Amniotic epithelial cell (primary cell): ENCODE measurements around the gene ING5.

Experiments
- DNase-seq: peaks from one replicate; pipeline ENCODE4 v3.0.0-alpha.2; 2010; ENCODE audit warnings: low read depth

Gene ING5

DNA sequence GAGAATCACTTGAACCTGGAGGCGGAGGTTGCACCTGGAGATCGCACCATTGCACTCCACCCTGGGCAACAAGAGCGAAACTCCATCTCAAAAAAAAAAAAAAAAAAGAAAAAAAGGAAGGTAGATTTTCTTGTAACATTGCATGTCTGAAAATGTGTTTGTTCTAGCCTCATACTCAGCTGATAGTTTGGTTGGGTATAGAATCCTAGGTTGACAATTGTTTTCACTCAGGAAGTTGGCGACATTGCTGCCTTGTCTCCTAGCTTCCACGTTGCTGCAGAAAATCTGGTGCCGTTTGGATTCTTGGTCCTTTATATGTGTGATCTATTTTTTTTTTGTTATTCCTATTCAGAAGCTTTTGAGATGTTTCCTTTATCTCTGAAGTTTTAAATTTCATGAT lies 4.7 kb downstream of the ING5 start:
- DNase-seq: peak; percentile 10

- no peak for DNase-seq
Observed at GRCh38 chr2:241708879-241709278, 7.0 kb downstream of the ING5 start.

DNA sequence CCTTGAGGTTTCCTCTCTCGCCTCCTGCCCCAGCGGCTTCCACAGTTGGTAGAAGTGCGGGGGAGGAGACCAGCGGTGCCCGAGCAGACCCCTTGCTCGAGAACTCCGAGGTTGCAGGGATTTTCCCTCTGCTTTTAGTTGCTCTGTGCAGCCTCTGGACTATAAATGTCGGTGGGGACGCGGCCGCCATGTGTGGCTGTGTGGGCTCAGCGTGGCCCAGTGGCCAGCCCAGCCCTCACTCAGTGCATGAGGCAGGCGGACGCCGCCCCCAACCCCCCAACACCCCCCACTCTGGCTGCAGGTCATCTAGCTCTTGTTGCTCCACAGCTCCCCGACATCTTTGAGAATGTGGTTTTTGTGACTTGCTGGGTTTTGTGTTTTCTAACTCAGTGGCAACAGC lies 17.3 kb downstream of the ING5 start:
- DNase-seq: no peak

GRCh38 chr2:241720099-241720498 lies 18.3 kb downstream of the ING5 start:
- no peak for DNase-seq

DNA sequence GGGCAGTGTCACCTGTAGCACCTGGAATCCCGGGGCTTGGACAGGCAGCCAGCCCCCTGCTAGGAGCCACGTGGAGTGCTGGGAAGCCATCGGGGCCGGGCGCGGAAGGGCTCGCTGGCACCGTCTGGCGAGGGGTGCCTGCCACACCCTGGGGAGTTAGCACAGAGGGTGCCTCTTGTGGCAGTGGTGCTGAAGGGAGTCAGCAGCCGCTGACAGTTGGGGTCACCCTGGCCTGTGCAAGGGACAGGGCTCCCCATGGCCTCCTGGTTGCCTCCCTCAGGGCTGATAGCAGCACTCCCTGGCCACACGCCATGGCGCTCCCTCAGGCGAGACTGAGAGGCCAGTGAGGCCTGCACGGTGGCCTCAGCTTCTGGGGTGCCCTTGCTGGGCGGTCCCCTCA lies 18.7 kb downstream of the ING5 start:
- DNase-seq: no peak

- DNase-seq: no peak
Observed at GRCh38 chr2:241721852-241722251, 20.0 kb downstream of the ING5 start.

GRCh38 chr2:241722896-241723454 lies 21.1 kb downstream of the ING5 start:
- DNase-seq: no peak

- no peak for DNase-seq
Observed at GRCh38 chr2:241724259-241724974, 22.6 kb downstream of the ING5 start.

GRCh38 chr2:241724975-241725870 lies 23.4 kb downstream of the ING5 start:
- no peak for DNase-seq

GRCh38 chr2:241726459-241726858 lies 24.6 kb downstream of the ING5 start:
- DNase-seq: no peak

DNA sequence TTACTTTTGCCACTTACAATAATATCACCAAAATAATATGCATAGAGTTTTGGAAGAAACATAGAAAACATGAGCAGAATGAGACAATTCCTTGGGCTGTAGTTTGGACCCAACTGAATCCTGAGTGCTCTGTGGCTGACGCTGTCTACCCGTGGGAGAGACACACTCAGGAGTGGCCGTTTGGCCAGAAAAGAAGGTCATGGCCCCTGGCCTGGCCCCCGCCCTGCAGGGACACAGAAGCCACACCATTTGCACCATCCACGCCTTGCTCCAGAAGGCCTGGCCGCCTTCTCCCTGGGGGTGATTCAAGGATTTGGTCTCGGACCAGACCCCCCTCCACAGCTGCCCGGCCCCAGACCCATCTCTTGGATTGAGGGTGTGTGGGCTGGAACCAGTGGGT lies 26.2 kb downstream of the ING5 start:
- no peak for DNase-seq

DNA sequence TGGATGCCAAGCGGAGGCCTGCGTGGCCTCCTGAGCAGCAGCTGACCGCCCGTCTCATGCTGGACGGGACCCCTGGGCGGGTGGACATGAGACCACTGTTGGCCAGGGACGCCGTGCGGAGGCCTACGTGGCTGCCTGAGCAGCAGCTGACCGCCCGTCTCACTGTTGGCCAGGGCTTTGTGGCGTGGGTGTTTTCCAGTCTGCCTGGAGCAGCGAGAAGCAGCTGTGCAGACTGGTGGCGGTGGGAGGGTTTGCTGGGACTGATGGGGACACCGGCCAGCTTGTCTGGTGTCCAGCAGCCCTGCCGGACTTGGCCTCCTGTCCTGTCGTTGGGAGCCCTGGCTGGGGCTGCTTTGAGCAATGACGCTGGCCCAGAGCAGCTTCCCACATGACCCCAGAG lies 26.8 kb downstream of the ING5 start:
- no peak for DNase-seq

GRCh38 chr2:241729868-241730267 lies 28.0 kb downstream of the ING5 start:
- no peak for DNase-seq

- DNase-seq: peak; percentile 13
Observed at GRCh38 chr2:241730671-241731293, 28.9 kb downstream of the ING5 start.

- peak; percentile 57 for DNase-seq
Observed at GRCh38 chr2:241732513-241733186, 30.8 kb downstream of the ING5 start.

- no peak for DNase-seq
Observed at GRCh38 chr2:241733391-241734207, 31.8 kb downstream of the ING5 start.

GRCh38 chr2:241734208-241734466 lies 32.3 kb downstream of the ING5 start:
- no peak for DNase-seq

- peak; percentile 65 for DNase-seq
Observed at GRCh38 chr2:241734467-241735208, 32.8 kb downstream of the ING5 start, which contains the start of gene D2HGDH. TSS of gene D2HGDH (plus strand) at chr2:241734630. CDS start at chr2:241735225, 595 bp downstream.

DNA sequence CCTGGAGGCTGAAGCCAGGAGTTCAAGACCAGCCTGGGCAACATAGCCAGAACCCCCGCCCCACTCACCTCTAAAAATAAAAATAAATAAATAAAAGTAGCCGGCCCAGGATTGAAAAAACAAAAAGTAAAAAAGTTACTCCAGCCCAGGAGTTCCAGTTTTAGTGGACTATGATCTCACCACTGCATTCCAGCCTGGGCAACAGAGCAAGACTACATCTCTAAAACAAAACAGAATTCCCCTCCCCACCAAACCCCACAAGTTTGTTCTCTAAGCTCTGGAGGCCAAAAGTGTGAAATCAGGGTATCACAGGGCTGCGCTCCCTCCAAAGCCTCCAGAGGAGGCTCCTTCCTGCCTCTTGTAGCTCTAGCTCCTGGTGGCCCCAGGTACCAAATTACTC lies 34.3 kb downstream of the ING5 start:
- DNase-seq: no peak

DNA sequence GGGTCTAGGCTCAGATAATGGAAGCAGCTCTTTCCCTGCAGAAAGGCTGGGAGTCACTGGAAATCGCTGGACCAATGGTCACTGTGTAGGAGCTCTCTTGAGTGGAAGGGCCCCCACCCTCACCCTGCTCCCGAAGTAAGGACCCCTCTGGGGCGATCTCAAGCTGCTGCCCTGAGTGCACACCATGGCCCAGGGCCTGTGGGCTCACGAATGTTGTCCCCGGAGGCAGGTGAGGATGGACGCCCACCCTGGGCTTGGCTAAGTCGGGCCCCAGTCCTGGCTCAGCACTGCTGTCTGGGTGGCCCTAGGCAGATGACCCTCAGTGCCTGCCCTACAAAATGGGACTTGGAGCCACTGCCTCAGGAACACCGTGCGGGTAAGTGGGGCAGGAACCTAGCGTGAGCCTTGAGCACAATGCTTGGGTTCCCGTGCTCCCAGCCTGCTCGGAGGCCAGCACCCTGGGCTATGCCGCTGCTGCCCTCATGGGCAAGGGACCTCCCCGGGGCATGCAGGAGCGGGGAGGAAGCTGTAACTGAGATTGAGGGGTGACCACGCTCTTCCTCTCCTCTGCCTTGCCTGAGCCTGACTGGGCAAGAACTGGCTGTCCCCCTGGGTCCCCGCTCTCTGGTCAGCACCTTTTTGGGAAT lies 36.3 kb downstream of the ING5 start:
- DNase-seq: no peak
